ENCODE data around the gene YBX3.

GRCh38 chr12:10700581-10700980, 22.5 kb downstream of the YBX3 start:
- TF ChIP-seq CTCF (IDR thresholded peaks at IDR 0.05) = no peak
- no peak for TF ChIP-seq TAF1 (IDR thresholded peaks at IDR 0.05; ENCODE audit: borderline replicate concordance, low read depth, low read length)
- no peak for TF ChIP-seq POLR2AphosphoS5 (IDR thresholded peaks at IDR 0.05; ENCODE audit: low read depth, low read length)
- no peak for TF ChIP-seq CHD2 (IDR thresholded peaks at IDR 0.05; ENCODE audit: low read length, partially characterized antibody)
- no peak for TF ChIP-seq FOXM1 (IDR thresholded peaks at IDR 0.05; ENCODE audit: low read depth)
- no peak for TF ChIP-seq RFX5 (IDR thresholded peaks at IDR 0.05; ENCODE audit: low read length)
- no peak for TF ChIP-seq RXRA (IDR thresholded peaks at IDR 0.05; ENCODE audit: borderline replicate concordance, low read depth)
- TF ChIP-seq RCOR1 (IDR thresholded peaks at IDR 0.05; ENCODE audit: low read length) = no peak
- TF ChIP-seq EZH2phosphoT487 (IDR thresholded peaks at IDR 0.05; ENCODE audit: borderline replicate concordance, low read depth) = no peak
- no peak for TF ChIP-seq SIN3A (IDR thresholded peaks at IDR 0.05; ENCODE audit: borderline replicate concordance, low read depth, low read length)
